ENCODE results near the gene STARD9.

The STARD9 gene

GRCh38 chr15:42604894-42605744, 29.7 kb downstream of the STARD9 start:
- peaks cover 44% of the 10 kb centered on the region for H3K36me3 Mint-ChIP-seq (ENCODE audit: low read depth)
- DNase-seq = no peak
- no peak overlapping the region for H3K27ac Mint-ChIP-seq
- peaks cover 23% of the 10 kb centered on the region for H3K9me3 Mint-ChIP-seq
- H3K4me3 Mint-ChIP-seq = no peak overlapping the region
- peaks cover 26% of the 10 kb centered on the region for H3K4me1 Mint-ChIP-seq
- no peaks in the 10 kb centered on the region for H3K27me3 Mint-ChIP-seq (ENCODE audit: low read depth, poor library complexity)
- TF ChIP-seq CTCF (IDR thresholded peaks at IDR 0.05) = no peak

GRCh38 chr15:42605796-42606195, 30.4 kb downstream of the STARD9 start:
- H3K4me1 Mint-ChIP-seq = peaks cover 26% of the 10 kb centered on the region
- no peak for DNase-seq
- H3K27me3 Mint-ChIP-seq (ENCODE audit: low read depth, poor library complexity) = no peaks in the 10 kb centered on the region
- H3K36me3 Mint-ChIP-seq (ENCODE audit: low read depth) = peaks cover 40% of the 10 kb centered on the region
- H3K27ac Mint-ChIP-seq = no peak overlapping the region
- no peak overlapping the region for H3K4me3 Mint-ChIP-seq
- peaks cover 20% of the 10 kb centered on the region for H3K9me3 Mint-ChIP-seq
- TF ChIP-seq CTCF (IDR thresholded peaks at IDR 0.05) = no peak

GRCh38 chr15:42608110-42608531, 32.7 kb downstream of the STARD9 start:
- no peak overlapping the region for H3K27ac Mint-ChIP-seq

GRCh38 chr15:42608752-42609488, 33.5 kb downstream of the STARD9 start:
- Mint-ChIP-seq H3K9me3 (no peaks in the 10 kb centered on the region), H3K27ac (peak overlapping the region; percentile 23), H3K36me3 (ENCODE audit: low read depth) (peaks cover 13% of the 10 kb centered on the region), H3K4me1 (peaks cover 26% of the 10 kb centered on the region), H3K27me3 (ENCODE audit: low read depth, poor library complexity) (no peaks in the 10 kb centered on the region), H3K4me3 (no peak overlapping the region)
- no peak for DNase-seq
- no peak for TF ChIP-seq CTCF (IDR thresholded peaks at IDR 0.05)

More at GRCh38 chr15:42608110-42608531, 32.7 kb downstream of the STARD9 start:
- Mint-ChIP-seq H3K27me3 (ENCODE audit: low read depth, poor library complexity) (no peaks in the 10 kb centered on the region), H3K9me3 (peaks cover 3% of the 10 kb centered on the region), H3K4me1 (peaks cover 26% of the 10 kb centered on the region), H3K4me3 (no peak overlapping the region), H3K36me3 (ENCODE audit: low read depth) (peaks cover 19% of the 10 kb centered on the region)
- DNase-seq = no peak
- TF ChIP-seq CTCF (IDR thresholded peaks at IDR 0.05) = no peak

GRCh38 chr15:42611532-42611931, 36.1 kb downstream of the STARD9 start:
- Mint-ChIP-seq H3K27ac (no peak overlapping the region), H3K4me1 (peaks cover 16% of the 10 kb centered on the region), H3K36me3 (ENCODE audit: low read depth) (peaks cover 9% of the 10 kb centered on the region), H3K27me3 (ENCODE audit: low read depth, poor library complexity) (no peaks in the 10 kb centered on the region), H3K4me3 (no peak overlapping the region), H3K9me3 (no peaks in the 10 kb centered on the region)
- no peak for TF ChIP-seq CTCF (IDR thresholded peaks at IDR 0.05)
- DNase-seq = no peak
